Measurements from ENCODE around the gene MB. TPM values are rescaled to one million over a fixed set of nuclear protein-coding genes. Genes with fewer than 3 reads are reported as not detected.

Gene MB
- total RNA-seq, 2 experiments from 2014 or later = not detected

DNA sequence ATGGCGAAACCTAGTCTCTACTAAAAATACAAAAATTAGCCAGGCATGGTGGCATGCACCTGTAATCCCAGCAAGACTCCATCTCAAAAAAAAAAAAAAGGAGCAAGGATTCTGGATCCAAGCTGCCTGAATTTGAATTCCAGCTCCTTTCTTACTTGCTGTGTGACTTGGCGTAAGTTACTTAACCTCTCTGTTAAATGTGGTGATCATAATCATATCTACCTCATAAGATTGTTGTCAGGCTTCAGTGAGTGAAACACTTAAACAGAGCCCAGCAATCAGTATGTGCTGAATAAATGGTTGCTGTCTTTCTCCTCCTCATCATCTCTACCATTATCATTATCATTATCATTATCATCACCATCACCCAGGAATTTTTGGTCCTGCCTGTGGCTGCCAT is 2.7 kb downstream of the MB start:
- no peak overlapping the region for H3K4me2 ChIP-seq (ENCODE audit: low read length)
- H3K27ac ChIP-seq (ENCODE audit: low read depth, low read length, poor library complexity, severe bottlenecking) = no peak overlapping the region
- ChIA-PET CTCF (ENCODE audit: unreplicated experiment) (no interaction called here), POLR2A (no interaction called here)
- H3K4me1 ChIP-seq (ENCODE audit: insufficient read depth, low read length, poor library complexity, severe bottlenecking) = peaks cover 17% of the 10 kb centered on the region
- no peaks in the 10 kb centered on the region for H3K79me2 ChIP-seq (ENCODE audit: insufficient read depth, low read depth, low read length)
- BruUV-seq (replicated peaks) = no TSS peak
- no peak overlapping the region for H3K4me3 ChIP-seq (ENCODE audit: low read depth, low read length, poor library complexity, severe bottlenecking)
- no peaks in the 10 kb centered on the region for H4K20me1 ChIP-seq (ENCODE audit: insufficient read depth, low read length)
- no peaks in the 10 kb centered on the region for H3K9me2 ChIP-seq (ENCODE audit: insufficient read depth, low read length)
- H2AFZ ChIP-seq (ENCODE audit: low read length) = no peak overlapping the region
- intact Hi-C loops (cut with micrococcal nuclease; ENCODE audit: unreplicated experiment) = no loop called here
- TF ChIP-seq EZH2phosphoT487 (IDR thresholded peaks at IDR 0.05; ENCODE audit: borderline replicate concordance, low read depth, low read length) (no peak), CTCF (conservative IDR thresholded peaks at IDR 0.05; ENCODE audit: low read length) (no peak)
- no peaks in the 10 kb centered on the region for H3K36me3 ChIP-seq (ENCODE audit: insufficient read depth, low read length)
- no peak for DNase-seq (ENCODE audit: low spot score)
- no peaks in the 10 kb centered on the region for H3K9me3 ChIP-seq (ENCODE audit: low read length)

DNA sequence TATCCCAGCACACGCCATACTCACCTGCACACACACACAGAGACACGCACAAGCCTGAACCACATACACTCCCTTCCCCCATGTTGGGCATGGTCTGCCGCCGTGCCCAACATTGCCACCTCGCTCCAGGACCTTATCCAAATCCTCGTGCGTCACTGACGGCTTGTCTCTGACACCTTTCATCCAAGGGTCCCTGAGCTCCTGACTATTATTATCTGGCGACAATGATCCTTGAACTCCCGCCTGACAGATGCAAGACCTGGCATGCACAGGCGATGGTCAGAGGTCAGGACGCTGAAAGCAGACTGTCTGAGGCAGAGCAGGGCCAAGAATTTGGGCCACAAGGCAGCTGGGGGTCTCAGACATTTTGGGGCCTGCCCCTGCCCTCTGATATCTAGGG is 4.2 kb downstream of the MB start:
- CTCF ChIA-PET (ENCODE audit: unreplicated experiment) = no interaction called here

More for the DNA sequence above, 4.2 kb downstream of the MB start:
- Histone ChIP-seq H3K4me1 (ENCODE audit: insufficient read depth, low read length, poor library complexity, severe bottlenecking) (peaks cover 17% of the 10 kb centered on the region), H3K27ac (ENCODE audit: low read depth, low read length, poor library complexity, severe bottlenecking) (no peak overlapping the region), H2AFZ (ENCODE audit: low read length) (no peak overlapping the region), H3K36me3 (ENCODE audit: insufficient read depth, low read length) (no peaks in the 10 kb centered on the region), H3K9me2 (ENCODE audit: insufficient read depth, low read length) (no peaks in the 10 kb centered on the region), H4K20me1 (ENCODE audit: insufficient read depth, low read length) (no peaks in the 10 kb centered on the region), H3K4me2 (ENCODE audit: low read length) (no peak overlapping the region), H3K9me3 (ENCODE audit: low read length) (no peaks in the 10 kb centered on the region), H3K4me3 (ENCODE audit: low read depth, low read length, poor library complexity, severe bottlenecking) (no peak overlapping the region), H3K79me2 (ENCODE audit: insufficient read depth, low read depth, low read length) (no peaks in the 10 kb centered on the region)
- BruUV-seq (replicated peaks) = no TSS peak
- intact Hi-C loops (cut with micrococcal nuclease; ENCODE audit: unreplicated experiment) = no loop called here
- TF ChIP-seq CTCF (conservative IDR thresholded peaks at IDR 0.05; ENCODE audit: low read length) = no peak
- POLR2A ChIA-PET = no interaction called here
- no peak for DNase-seq (ENCODE audit: low spot score)

All from OCI-LY7 (cell line).